Activated naive CD4-positive, alpha-beta T cell treated with anti-CD3 and anti-CD28 coated beads, Interleukin-2, amount 50 U/mL, for 16 hours (primary cell): Measurements from ENCODE around the gene PDZRN3.

Experiments used
- DNase-seq: peaks from one replicate; pipeline ENCODE4 v3.0.0-alpha.2; 2020

The PDZRN3 gene

GRCh38 chr3:73379465-73379864 lies 245.3 kb downstream of the PDZRN3 start:
- DNase-seq = no peak

- DNase-seq = no peak
Measured at GRCh38 chr3:73378207-73378606, 246.5 kb downstream of the PDZRN3 start.

GRCh38 chr3:73365756-73366397 lies 258.9 kb downstream of the PDZRN3 start:
- no peak for DNase-seq

- no peak for DNase-seq
Measured at GRCh38 chr3:73364517-73364916, 260.2 kb downstream of the PDZRN3 start.

- no peak for DNase-seq
Measured at GRCh38 chr3:73363093-73363492, 261.6 kb downstream of the PDZRN3 start.

- no peak for DNase-seq
Measured at GRCh38 chr3:73361591-73361990, 263.1 kb downstream of the PDZRN3 start.

GRCh38 chr3:73353649-73354217 lies 271.0 kb downstream of the PDZRN3 start:
- DNase-seq = no peak

GRCh38 chr3:73352841-73353645 lies 271.7 kb downstream of the PDZRN3 start:
- no peak for DNase-seq

GRCh38 chr3:73351423-73352071 lies 273.2 kb downstream of the PDZRN3 start:
- no peak for DNase-seq

- no peak for DNase-seq
Measured at GRCh38 chr3:73350996-73351395, 273.7 kb downstream of the PDZRN3 start.

- no peak for DNase-seq
Measured at GRCh38 chr3:73349657-73350056, 275.1 kb downstream of the PDZRN3 start.

GRCh38 chr3:73342077-73342476 lies 282.7 kb downstream of the PDZRN3 start:
- DNase-seq = no peak

GRCh38 chr3:73341272-73341935 lies 283.3 kb downstream of the PDZRN3 start:
- DNase-seq = no peak

GRCh38 chr3:73332558-73332957 lies 292.2 kb downstream of the PDZRN3 start:
- DNase-seq = no peak
